ENCODE results near the gene LRRC4. TPM values are rescaled to one million over a fixed set of nuclear protein-coding genes. Genes with fewer than 3 reads are reported as not detected.
A peak's percentile ranks its signal among the peaks of the same experiment; 100 is the strongest.

The LRRC4 gene
- total RNA-seq, 1 donor from 2014 or later, result 0.70 TPM

DNA sequence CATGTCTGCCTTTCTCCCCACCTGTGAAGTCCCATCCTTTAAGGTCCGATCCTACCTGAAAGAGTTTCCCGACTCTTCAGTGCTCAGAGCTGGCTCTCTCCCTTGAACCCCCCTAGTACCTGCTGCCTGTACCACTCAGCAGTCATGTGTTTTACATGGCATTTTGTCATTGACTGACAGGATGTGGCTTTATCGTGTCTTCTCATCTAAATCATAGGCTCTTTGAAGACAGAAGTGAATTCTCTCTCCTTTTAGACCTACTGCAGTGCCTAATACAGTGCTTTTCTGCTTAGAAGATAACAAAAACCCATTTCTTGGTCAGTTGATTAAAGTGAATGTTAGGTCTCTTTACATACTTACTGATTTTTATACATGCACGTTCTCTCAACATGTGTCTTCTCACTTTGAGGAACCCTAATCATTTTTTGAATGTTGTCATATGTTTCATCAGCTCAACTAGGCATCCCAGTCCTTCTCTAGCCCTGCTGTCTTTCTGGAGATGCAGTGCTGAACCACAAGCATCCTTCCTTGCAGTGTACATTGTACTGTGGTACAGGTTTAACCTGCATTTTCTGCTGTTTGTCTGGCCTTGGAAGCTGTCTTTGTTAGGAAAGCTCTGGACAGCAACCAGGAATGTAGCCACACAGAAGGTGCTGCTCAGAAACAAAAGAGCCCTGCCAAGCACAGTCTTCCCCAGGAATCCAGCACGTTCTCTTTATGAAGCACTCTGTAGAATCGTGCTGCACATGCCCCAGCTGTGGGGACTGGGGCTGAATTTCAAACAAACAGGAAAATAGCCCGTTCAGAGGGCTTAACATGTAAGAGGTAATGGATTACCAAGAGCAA, 28.1 kb upstream of the LRRC4 start:
- Mint-ChIP-seq H3K4me3 (ENCODE audit: unreplicated experiment) (no peak overlapping the region), H3K27me3 (ENCODE audit: unreplicated experiment) (no peaks in the 10 kb centered on the region), H3K27ac (ENCODE audit: unreplicated experiment) (no peak overlapping the region), H3K4me1 (ENCODE audit: unreplicated experiment) (peaks cover 32% of the 10 kb centered on the region), H3K9me3 (ENCODE audit: unreplicated experiment) (no peaks in the 10 kb centered on the region), H3K36me3 (ENCODE audit: unreplicated experiment) (peaks cover 6% of the 10 kb centered on the region)
- TF ChIP-seq, protein P1, sequence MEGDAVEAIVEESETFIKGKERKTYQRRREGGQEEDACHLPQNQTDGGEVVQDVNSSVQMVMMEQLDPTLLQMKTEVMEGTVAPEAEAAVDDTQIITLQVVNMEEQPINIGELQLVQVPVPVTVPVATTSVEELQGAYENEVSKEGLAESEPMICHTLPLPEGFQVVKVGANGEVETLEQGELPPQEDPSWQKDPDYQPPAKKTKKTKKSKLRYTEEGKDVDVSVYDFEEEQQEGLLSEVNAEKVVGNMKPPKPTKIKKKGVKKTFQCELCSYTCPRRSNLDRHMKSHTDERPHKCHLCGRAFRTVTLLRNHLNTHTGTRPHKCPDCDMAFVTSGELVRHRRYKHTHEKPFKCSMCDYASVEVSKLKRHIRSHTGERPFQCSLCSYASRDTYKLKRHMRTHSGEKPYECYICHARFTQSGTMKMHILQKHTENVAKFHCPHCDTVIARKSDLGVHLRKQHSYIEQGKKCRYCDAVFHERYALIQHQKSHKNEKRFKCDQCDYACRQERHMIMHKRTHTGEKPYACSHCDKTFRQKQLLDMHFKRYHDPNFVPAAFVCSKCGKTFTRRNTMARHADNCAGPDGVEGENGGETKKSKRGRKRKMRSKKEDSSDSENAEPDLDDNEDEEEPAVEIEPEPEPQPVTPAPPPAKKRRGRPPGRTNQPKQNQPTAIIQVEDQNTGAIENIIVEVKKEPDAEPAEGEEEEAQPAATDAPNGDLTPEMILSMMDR (IDR thresholded peaks at IDR 0.05), result no peak
- no peak for DNase-seq (ENCODE audit: extremely low spot score, unreplicated experiment)

DNA sequence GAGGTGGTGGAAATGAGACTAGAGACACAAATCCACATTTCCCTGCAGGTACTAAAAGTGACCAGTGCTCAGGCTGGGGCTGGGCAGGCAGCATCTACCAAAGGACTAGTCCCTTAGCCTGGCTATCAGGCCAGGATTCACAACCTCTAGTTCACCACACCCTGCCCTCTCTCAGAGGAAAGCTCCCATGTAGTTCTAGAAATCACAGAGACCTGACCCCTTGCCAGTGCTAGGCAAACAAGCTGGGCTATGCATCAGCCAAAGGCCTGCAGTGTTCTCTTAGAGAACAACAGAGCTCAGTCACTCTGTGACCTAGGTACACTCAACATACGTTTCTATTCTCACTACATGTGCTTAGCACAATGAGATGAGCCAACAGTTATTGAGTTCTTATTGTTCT, 26.7 kb upstream of the LRRC4 start:
- no peaks in the 10 kb centered on the region for H3K9me3 Mint-ChIP-seq (ENCODE audit: unreplicated experiment)
- TF ChIP-seq, protein P1 (IDR thresholded peaks at IDR 0.05), result no peak
- DNase-seq (ENCODE audit: extremely low spot score, unreplicated experiment), result no peak
- H3K27me3 Mint-ChIP-seq (ENCODE audit: unreplicated experiment), result no peaks in the 10 kb centered on the region
- H3K4me1 Mint-ChIP-seq (ENCODE audit: unreplicated experiment), result peaks cover 35% of the 10 kb centered on the region
- H3K36me3 Mint-ChIP-seq (ENCODE audit: unreplicated experiment), result peaks cover 4% of the 10 kb centered on the region
- no peak overlapping the region for H3K4me3 Mint-ChIP-seq (ENCODE audit: unreplicated experiment)
- H3K27ac Mint-ChIP-seq (ENCODE audit: unreplicated experiment), result no peak overlapping the region

DNA sequence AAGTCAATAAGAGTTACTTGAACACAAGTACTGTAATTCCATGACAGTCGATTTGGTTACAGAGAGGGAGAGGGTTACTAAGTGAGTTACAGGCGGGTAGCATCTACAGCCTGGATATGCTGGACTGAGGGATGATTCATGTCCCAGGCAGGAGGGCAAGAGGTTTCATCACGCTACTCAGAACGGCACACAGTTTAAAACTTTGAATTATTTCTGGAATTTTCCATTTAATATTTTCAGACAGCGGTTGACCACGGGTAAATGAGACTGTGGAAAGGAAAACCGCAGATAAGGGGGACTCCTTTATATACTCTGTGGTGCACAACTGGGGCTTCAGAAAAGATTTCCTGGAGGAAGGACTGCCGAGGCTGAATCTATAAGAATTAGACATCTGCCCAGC, 25.7 kb upstream of the LRRC4 start:
- H3K9me3 Mint-ChIP-seq (ENCODE audit: unreplicated experiment), result no peaks in the 10 kb centered on the region
- H3K36me3 Mint-ChIP-seq (ENCODE audit: unreplicated experiment), result peaks cover 4% of the 10 kb centered on the region
- H3K27ac Mint-ChIP-seq (ENCODE audit: unreplicated experiment), result peak overlapping the region; percentile 89
- peak overlapping the region; percentile 39 for H3K4me3 Mint-ChIP-seq (ENCODE audit: unreplicated experiment)
- H3K4me1 Mint-ChIP-seq (ENCODE audit: unreplicated experiment), result peaks cover 40% of the 10 kb centered on the region
- no peak for DNase-seq (ENCODE audit: extremely low spot score, unreplicated experiment)
- TF ChIP-seq, protein P1 (IDR thresholded peaks at IDR 0.05), result no peak
- H3K27me3 Mint-ChIP-seq (ENCODE audit: unreplicated experiment), result no peaks in the 10 kb centered on the region

DNA sequence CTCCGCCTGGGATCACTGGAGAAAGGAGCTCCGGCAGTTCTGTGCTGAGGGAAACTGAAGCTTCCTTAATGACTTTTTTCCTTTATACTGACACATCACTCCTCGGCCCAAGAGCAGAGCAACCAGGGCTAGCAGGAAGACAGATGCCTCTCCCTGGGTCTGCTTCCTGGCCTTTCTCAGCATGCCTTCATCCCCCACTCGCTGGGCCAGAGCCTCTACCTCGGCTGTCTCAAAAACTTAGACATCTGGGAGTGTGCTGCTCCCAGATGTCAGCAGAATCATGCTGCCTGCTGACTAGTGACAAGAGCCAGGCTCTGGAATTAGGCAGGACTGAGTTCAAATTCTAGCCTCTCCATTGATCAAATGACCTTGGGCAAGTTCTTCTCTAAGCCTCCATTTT, 24.4 kb upstream of the LRRC4 start:
- Mint-ChIP-seq H3K27me3 (ENCODE audit: unreplicated experiment) (no peaks in the 10 kb centered on the region), H3K9me3 (ENCODE audit: unreplicated experiment) (no peaks in the 10 kb centered on the region), H3K36me3 (ENCODE audit: unreplicated experiment) (peaks cover 4% of the 10 kb centered on the region), H3K4me3 (ENCODE audit: unreplicated experiment) (no peak overlapping the region), H3K27ac (ENCODE audit: unreplicated experiment) (peak overlapping the region; percentile 89), H3K4me1 (ENCODE audit: unreplicated experiment) (peaks cover 40% of the 10 kb centered on the region)
- DNase-seq (ENCODE audit: extremely low spot score, unreplicated experiment), result no peak
- TF ChIP-seq, protein P1 (IDR thresholded peaks at IDR 0.05), result no peak

DNA sequence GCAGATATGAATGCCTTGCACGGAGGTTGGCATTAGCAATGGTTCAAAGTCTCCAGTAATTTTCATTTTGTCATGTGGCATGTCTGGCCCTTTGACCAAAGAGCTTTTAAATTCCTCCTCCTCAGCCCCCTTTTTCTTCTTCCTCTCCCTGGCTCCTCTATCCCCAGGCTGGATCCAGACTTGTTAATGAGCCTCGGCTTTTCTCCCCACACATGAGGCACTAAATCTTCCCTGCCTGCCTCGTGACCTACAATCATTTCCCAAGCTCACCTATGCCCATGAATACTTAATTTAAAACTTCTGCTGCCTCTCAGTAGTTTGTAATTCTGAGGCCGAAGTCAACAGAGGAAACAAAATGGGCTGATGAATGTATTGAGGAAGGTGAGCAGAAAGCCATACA, 23.3 kb upstream of the LRRC4 start:
- Mint-ChIP-seq H3K4me3 (ENCODE audit: unreplicated experiment) (no peak overlapping the region), H3K4me1 (ENCODE audit: unreplicated experiment) (peaks cover 40% of the 10 kb centered on the region), H3K9me3 (ENCODE audit: unreplicated experiment) (no peaks in the 10 kb centered on the region), H3K27me3 (ENCODE audit: unreplicated experiment) (no peaks in the 10 kb centered on the region), H3K27ac (ENCODE audit: unreplicated experiment) (no peak overlapping the region), H3K36me3 (ENCODE audit: unreplicated experiment) (peaks cover 6% of the 10 kb centered on the region)
- no peak for DNase-seq (ENCODE audit: extremely low spot score, unreplicated experiment)
- TF ChIP-seq, protein P1 (IDR thresholded peaks at IDR 0.05), result no peak
